RWPE1 (cell line): ENCODE measurements around the gene CTBP2.
"Not testable (repeated sequence)": the region's sequence is repeated elsewhere in the genome, so short reads cannot be mapped to it uniquely, and the experiment has no call there.

Experiments used
- CTCF ChIA-PET: fragments of 350-600 bp; sonication (Branson Sonifier 250); formaldehyde crosslinking; extraction: SDS; loops from one replicate; lab custom pipeline; 2021; lab: Yijun Ruan, JAX
- POLR2A ChIA-PET: fragments of 400-600 bp; formaldehyde crosslinking; extraction: SDS; loops from one replicate; lab custom pipeline; 2020; ENCODE audit warnings: antibody characterized with exemption; ENCODE audit not compliant: low non-redundant PET; lab: Yijun Ruan, JAX
- DNase-seq: peaks from one replicate; pipeline ENCODE4 v3.0.0; 2012; ENCODE audit warnings: low spot score
- H3K27ac ChIP-seq: fragments of 450-650 bp; 2 replicates; pipeline ENCODE4 v1.5.1; 2017
- CTCF ChIP-seq: fragments of 450-650 bp; conservative IDR thresholded peaks from 2 replicates; pipeline ENCODE4 v1.5.1; 2017; ENCODE audit warnings: low read depth, mild to moderate bottlenecking

The CTBP2 gene

GRCh38 chr10:124993345-124993708 lies 167.0 kb downstream of the CTBP2 start:
- no peak for TF ChIP-seq CTCF
- DNase-seq, result no peak
- POLR2A ChIA-PET, result no interaction called here
- CTCF ChIA-PET, result interaction anchor here (0.6 to 1.2 kb wide), 2 partner anchors 16 to 148 kb away, joined by 3 read pairs; no protein-coding TSS in a partner anchor
- peak overlapping the region; percentile 36 for H3K27ac ChIP-seq

GRCh38 chr10:124992462-124993344 lies 167.7 kb downstream of the CTBP2 start:
- peak; percentile 74 for TF ChIP-seq CTCF
- no peak for DNase-seq
- CTCF ChIA-PET, result interaction anchor here (0.5 to 1.2 kb wide), 6 partner anchors 14 to 798 kb away, joined by 3 to 4 read pairs (median 3); no protein-coding TSS in a partner anchor
- peak overlapping the region; percentile 24; the same call in 1 of the 2 replicates for H3K27ac ChIP-seq
- POLR2A ChIA-PET, result no interaction called here

- POLR2A ChIA-PET, result no interaction called here
- DNase-seq, result no peak
- no peak overlapping the region for H3K27ac ChIP-seq
These were observed 168.5 kb downstream of the CTBP2 start for GRCh38 chr10:124991835-124992234.

GRCh38 chr10:124990671-124991625 lies 169.4 kb downstream of the CTBP2 start:
- POLR2A ChIA-PET, result no interaction called here
- CTCF ChIA-PET, result interaction anchor here (0.7 to 1.5 kb wide), 3 partner anchors 21 to 1211 kb away, joined by 3 read pairs; no protein-coding TSS in a partner anchor
- peak overlapping the region; percentile 33 for H3K27ac ChIP-seq
- no peak for DNase-seq
- TF ChIP-seq CTCF, result no peak

More at GRCh38 chr10:124991835-124992234, 168.5 kb downstream of the CTBP2 start:
- CTCF ChIA-PET, result interaction anchor here (0.5 to 1.2 kb wide), 5 partner anchors 13 to 798 kb away, joined by 3 to 4 read pairs (median 3); no protein-coding TSS in a partner anchor
- TF ChIP-seq CTCF, result no peak

GRCh38 chr10:124989526-124989925 lies 170.8 kb downstream of the CTBP2 start:
- CTCF ChIA-PET, result interaction anchor here (0.6 to 1.5 kb wide), 6 partner anchors 27 to 1393 kb away, joined by 3 to 5 read pairs (median 3); no protein-coding TSS in a partner anchor
- peak overlapping the region; percentile 52 for H3K27ac ChIP-seq
- POLR2A ChIA-PET, result no interaction called here
- no peak for TF ChIP-seq CTCF
- DNase-seq, result no peak

- CTCF ChIA-PET, result interaction anchor here (0.6 kb wide), 1 partner anchor 402 kb away, joined by 5 read pairs; no protein-coding TSS in a partner anchor
- DNase-seq, H3K27ac ChIP-seq, POLR2A ChIA-PET: not testable (repeated sequence)
These were observed 171.6 kb downstream of the CTBP2 start for GRCh38 chr10:124988753-124989152.
